ENCODE results near the gene TRMT61A.

- no peak for TF ChIP-seq SIN3A (IDR thresholded peaks at IDR 0.05; ENCODE audit: borderline replicate concordance, low read depth, low read length)
- no peak for TF ChIP-seq POLR2AphosphoS2 (IDR thresholded peaks at IDR 0.05; ENCODE audit: low read depth, low read length)
- TF ChIP-seq PCBP2 (optimal IDR thresholded peaks at IDR 0.05; ENCODE audit: low read depth, low read length, poor library complexity, severe bottlenecking): no peak
Measured at GRCh38 chr14:103495854-103496253, 33.1 kb upstream of the TRMT61A start.
